Keratinocyte (primary cell): ENCODE data around the gene SCRG1. TPM values are rescaled to one million over a fixed set of nuclear protein-coding genes. Genes with fewer than 3 reads are reported as not detected.

ENCODE experiments used
- DNase-seq: peaks from one replicate; pipeline ENCODE4 v3.0.0-alpha.2; 2011; ENCODE audit warnings: low read depth, missing footprints, low spot score
- FAIRE-seq: peaks from 2 replicates; lab custom pipeline; 2011; peaks lifted over from hg19 to GRCh38; lab: Jason Lieb, UNC
- H2AFZ ChIP-seq: 2 replicates; pipeline ENCODE4 v1.6.0; 2012; ENCODE audit warnings: low read length, control low read depth, inconsistent platforms; ENCODE audit not compliant: control insufficient read depth
- H3K27ac ChIP-seq: 2 replicates; pipeline ENCODE4 v1.5.1; 2011; ENCODE audit warnings: low read length; ENCODE audit not compliant: control insufficient read depth, insufficient read depth
- H3K27me3 ChIP-seq: 3 replicates; pipeline ENCODE4 v1.6.0; 2011; ENCODE audit warnings: low read length; ENCODE audit not compliant: control insufficient read depth, insufficient read depth; ENCODE audit errors: extremely low read depth
- H3K36me3 ChIP-seq, 2 experiments: 2 replicates in 1 of 2; 3 replicates in 1 of 2; pipeline ENCODE4 v1.5.1; 2011; ENCODE audit warnings: low read length in 2 of 2, mild to moderate bottlenecking in 1 of 2; ENCODE audit not compliant: control insufficient read depth in 2 of 2, insufficient read depth in 2 of 2; ENCODE audit errors: extremely low read depth in 1 of 2
- H3K4me1 ChIP-seq: 3 replicates; pipeline ENCODE4 v1.5.1; 2011; ENCODE audit warnings: low read length; ENCODE audit not compliant: control insufficient read depth, insufficient read depth; ENCODE audit errors: extremely low read depth
- H3K4me2 ChIP-seq: 3 replicates; pipeline ENCODE4 v1.6.0; 2011; ENCODE audit warnings: low read depth, low read length; ENCODE audit not compliant: control insufficient read depth, insufficient read depth; ENCODE audit errors: extremely low read depth
- H3K4me3 ChIP-seq, 3 experiments: fragments of 200-600 bp in 1 of 3; sonication (generic) in 1 of 3; 2 replicates in 2 of 3; 3 replicates in 1 of 3; pipeline ENCODE4 v1.5.1; 2011 to 2016; ENCODE audit warnings: low read length in 3 of 3, mild to moderate bottlenecking in 3 of 3, control low read depth in 2 of 3, inconsistent platforms in 1 of 3, low read depth in 1 of 3, mixed read lengths in 1 of 3, mixed run types in 1 of 3, moderate library complexity in 1 of 3; ENCODE audit not compliant: control insufficient read depth in 2 of 3, insufficient read depth in 2 of 3; ENCODE audit errors: extremely low read depth in 1 of 3
- H3K79me2 ChIP-seq: 2 replicates; pipeline ENCODE4 v1.6.0; 2012; ENCODE audit warnings: low read length; ENCODE audit not compliant: control insufficient read depth, insufficient read depth
- H3K9ac ChIP-seq: 3 replicates; pipeline ENCODE4 v1.6.0; 2011; ENCODE audit warnings: low read length; ENCODE audit not compliant: control insufficient read depth, insufficient read depth; ENCODE audit errors: extremely low read depth
- H3K9me1 ChIP-seq: 3 replicates; pipeline ENCODE4 v1.6.0; 2011; ENCODE audit warnings: low read length; ENCODE audit not compliant: control insufficient read depth, insufficient read depth; ENCODE audit errors: extremely low read depth
- H3K9me3 ChIP-seq: 2 replicates; pipeline ENCODE4 v1.5.1; 2012; ENCODE audit warnings: low read depth, low read length; ENCODE audit not compliant: control insufficient read depth
- H4K20me1 ChIP-seq: 3 replicates; pipeline ENCODE4 v1.6.0; 2011; ENCODE audit warnings: low read length; ENCODE audit not compliant: control insufficient read depth, insufficient read depth; ENCODE audit errors: extremely low read depth
- CTCF ChIP-seq, 3 experiments: IDR thresholded peaks in 1 of 3; conservative IDR thresholded peaks in 1 of 3; optimal IDR thresholded peaks in 1 of 3; 2 replicates in 2 of 3; 3 replicates in 1 of 3; pipeline versions ENCODE3 to v1.5.1; 2011; ENCODE audit warnings: low read length in 3 of 3, mild to moderate bottlenecking in 3 of 3, moderate library complexity in 2 of 3, control low read depth in 1 of 3, inconsistent platforms in 1 of 3; ENCODE audit not compliant: insufficient read depth in 2 of 3; ENCODE audit errors: extremely low read depth in 1 of 3
- EZH2 ChIP-seq: IDR thresholded peaks from one replicate; pipeline ENCODE4 v1.6.1; 2012; ENCODE audit warnings: inconsistent platforms, mild to moderate bottlenecking, low read length, moderate library complexity
- dilution Hi-C: fragments of 300-500 bp; cut with MboI; formaldehyde crosslinking; loops from one replicate; pipeline ENCODE4 v1.7.0; 2020; ENCODE audit warnings: low sequenced_read_pairs; ENCODE audit not compliant: extremely low pct_ligation_motif_present
- polyA plus RNA-seq, 5 experiments: library from polyadenylated mRNA; depleted of rRNA in 3 of 5; stranded (reverse) in 3 of 5; stranded (forward) in 1 of 5; unstranded in 1 of 5; fragments of >200 nt; gene quantifications; 1 replicate in 1 of 5; 2 replicates in 3 of 5; 3 replicates in 1 of 5; pipeline versions ENCODE4 v1.2.1 to v1.2.3, GENCODE V29; 2011 to 2012; ENCODE audit warnings: missing spikeins in 2 of 5, low read depth in 1 of 5, low replicate concordance in 1 of 5

The SCRG1 gene
- polyA plus RNA-seq, 1 donor (not counting 4 experiments of a cell fraction or from before 2014, with no cell fraction given) = not detected

GRCh38 chr4:173386751-173387150 is 12.2 kb downstream of the SCRG1 start:
- no peaks in the 10 kb centered on the region for H3K79me2 ChIP-seq
- H3K9ac ChIP-seq = no peak overlapping the region
- no peaks in the 10 kb centered on the region for H4K20me1 ChIP-seq
- no peak overlapping the region for H3K4me3 ChIP-seq
- H3K9me3 ChIP-seq = no peaks in the 10 kb centered on the region
- dilution Hi-C loops = no loop called here
- TF ChIP-seq EZH2 = no peak
- no peaks in the 10 kb centered on the region for H3K36me3 ChIP-seq
- no peak for DNase-seq
- no peaks in the 10 kb centered on the region for H3K27me3 ChIP-seq
- H3K4me2 ChIP-seq = no peak overlapping the region
- H3K9me1 ChIP-seq = no peaks in the 10 kb centered on the region
- no peak overlapping the region for H3K27ac ChIP-seq
- FAIRE-seq = no peak
- no peaks in the 10 kb centered on the region for H3K4me1 ChIP-seq
- H2AFZ ChIP-seq = no peak overlapping the region

- H3K27me3 ChIP-seq = no peaks in the 10 kb centered on the region
- H3K4me2 ChIP-seq = no peak overlapping the region
- H2AFZ ChIP-seq = no peak overlapping the region
- DNase-seq (no peak), FAIRE-seq (no peak)
- no peaks in the 10 kb centered on the region for H4K20me1 ChIP-seq
- H3K9me3 ChIP-seq = no peaks in the 10 kb centered on the region
- H3K79me2 ChIP-seq = no peaks in the 10 kb centered on the region
- TF ChIP-seq EZH2 = no peak
- no peak for TF ChIP-seq CTCF (optimal IDR thresholded peaks at IDR 0.05 in 1 of 3, IDR thresholded peaks at IDR 0.05 in 1 of 3, conservative IDR thresholded peaks at IDR 0.05 in 1 of 3; ENCODE audit: extremely low read depth in 1 of 3, insufficient read depth in 2 of 3, low read length in 3 of 3)
- no peak overlapping the region for H3K9ac ChIP-seq
- no peaks in the 10 kb centered on the region for H3K9me1 ChIP-seq
- dilution Hi-C loops = no loop called here
- no peak overlapping the region for H3K4me3 ChIP-seq
- no peak overlapping the region for H3K27ac ChIP-seq
- H3K4me1 ChIP-seq = no peaks in the 10 kb centered on the region
- H3K36me3 ChIP-seq = no peaks in the 10 kb centered on the region
These were observed 16.6 kb downstream of the SCRG1 start for GRCh38 chr4:173382349-173382748.

- dilution Hi-C loops = no loop called here
- no peak for FAIRE-seq
- no peak overlapping the region for H3K27ac ChIP-seq
These were observed 17.3 kb downstream of the SCRG1 start for GRCh38 chr4:173381610-173382009.

More at GRCh38 chr4:173381610-173382009, 17.3 kb downstream of the SCRG1 start:
- Histone ChIP-seq H3K27me3 (no peaks in the 10 kb centered on the region), H3K4me2 (no peak overlapping the region), H3K36me3 (no peaks in the 10 kb centered on the region), H3K79me2 (no peaks in the 10 kb centered on the region), H3K9ac (no peak overlapping the region), H3K4me1 (no peaks in the 10 kb centered on the region), H2AFZ (no peak overlapping the region), H3K4me3 (no peak overlapping the region), H3K9me1 (no peaks in the 10 kb centered on the region), H4K20me1 (no peaks in the 10 kb centered on the region), H3K9me3 (no peaks in the 10 kb centered on the region)
- TF ChIP-seq EZH2 (no peak), CTCF (optimal IDR thresholded peaks at IDR 0.05 in 1 of 3, IDR thresholded peaks at IDR 0.05 in 1 of 3, conservative IDR thresholded peaks at IDR 0.05 in 1 of 3; ENCODE audit: extremely low read depth in 1 of 3, insufficient read depth in 2 of 3, low read length in 3 of 3) (no peak)
- DNase-seq = no peak
